ENCODE data around the gene IGSF22.
"Not testable (repeated sequence)": the region's sequence is repeated elsewhere in the genome, so short reads cannot be mapped to it uniquely, and the experiment has no call there.

IGSF22 gene

DNA sequence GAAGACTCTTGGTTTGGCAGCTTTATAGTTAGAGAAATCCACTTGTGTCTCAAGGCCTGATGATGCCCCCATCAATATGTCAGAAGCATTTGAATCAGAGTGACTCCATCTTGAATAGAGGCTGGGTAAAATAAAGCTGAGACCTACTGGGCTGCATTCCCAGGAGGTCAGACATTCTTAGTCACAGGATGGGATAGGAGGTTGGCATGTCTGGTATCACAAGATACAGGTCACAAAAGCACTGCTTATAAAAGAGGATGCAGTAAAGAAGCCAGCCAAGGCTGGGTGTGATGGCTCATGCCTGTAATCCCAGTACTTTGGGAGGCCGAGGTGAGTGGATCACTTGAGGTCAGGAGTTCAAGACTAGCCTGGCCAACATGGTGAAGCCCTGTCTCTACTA, 44.0 kb downstream of the IGSF22 start:
- DNase-seq = not testable (repeated sequence)

DNA sequence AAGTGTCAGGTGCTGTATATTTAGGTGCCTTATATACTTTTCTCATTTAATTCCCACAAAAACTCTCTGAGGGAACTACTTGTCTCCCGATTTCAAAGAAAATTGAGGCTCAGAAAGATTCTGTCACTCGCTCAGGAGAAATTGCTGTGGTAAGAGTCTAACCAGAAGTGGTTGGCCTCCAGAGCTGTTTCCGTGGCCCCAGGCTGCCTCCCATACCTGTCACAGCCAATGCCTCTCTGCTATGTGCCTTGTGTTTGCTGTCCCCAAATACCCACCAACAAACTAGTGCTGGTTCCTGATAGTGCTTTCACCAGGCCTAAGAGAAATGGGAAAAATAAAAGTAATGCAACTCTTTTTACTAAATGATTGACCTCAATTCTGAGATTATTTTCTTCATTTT, 48.4 kb downstream of the IGSF22 start:
- no peak for DNase-seq

DNA sequence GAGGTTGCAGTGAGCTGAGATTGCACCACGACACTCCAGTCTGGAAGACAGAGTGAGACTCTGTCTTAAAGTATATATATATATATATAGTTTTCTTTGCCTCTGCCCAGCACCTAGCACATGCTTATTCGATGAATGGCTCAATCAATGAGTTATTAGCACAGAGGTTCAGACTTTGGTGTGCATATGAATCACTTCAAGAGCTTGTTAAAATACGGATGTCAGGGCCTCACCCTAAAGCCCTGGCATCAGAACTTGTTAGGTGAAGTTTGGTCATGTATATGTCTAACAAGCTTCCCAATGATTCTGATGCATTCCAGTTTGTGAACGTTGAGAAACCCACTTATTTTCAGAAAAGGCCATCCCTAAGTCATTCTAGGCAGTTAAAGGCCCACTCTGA, 49.2 kb downstream of the IGSF22 start:
- DNase-seq = no peak

- DNase-seq = not testable (repeated sequence)
Observed at GRCh38 chr11:18672209-18672608, 53.8 kb downstream of the IGSF22 start.

GRCh38 chr11:18671246-18671645, 54.7 kb downstream of the IGSF22 start:
- DNase-seq = no peak

DNA sequence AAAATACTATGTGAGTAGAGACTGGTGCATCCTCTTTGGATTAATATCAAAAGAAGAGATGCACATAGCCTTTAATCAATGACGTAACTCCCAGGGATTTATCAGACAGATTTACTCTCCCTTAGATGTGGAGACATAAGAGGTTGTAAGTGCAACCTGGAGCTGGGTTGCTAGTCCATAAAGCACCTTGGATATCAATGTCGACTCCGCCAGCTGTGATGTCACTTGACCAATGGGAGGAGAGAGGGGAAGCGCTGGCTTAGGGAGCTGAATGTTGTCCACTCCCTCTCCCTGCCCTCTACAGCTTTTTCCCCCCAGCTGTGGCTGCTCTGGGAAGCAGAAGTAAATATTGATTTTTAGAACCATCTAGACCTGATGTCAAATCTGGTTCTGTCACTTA, 56.3 kb downstream of the IGSF22 start:
- no peak for DNase-seq

DNA sequence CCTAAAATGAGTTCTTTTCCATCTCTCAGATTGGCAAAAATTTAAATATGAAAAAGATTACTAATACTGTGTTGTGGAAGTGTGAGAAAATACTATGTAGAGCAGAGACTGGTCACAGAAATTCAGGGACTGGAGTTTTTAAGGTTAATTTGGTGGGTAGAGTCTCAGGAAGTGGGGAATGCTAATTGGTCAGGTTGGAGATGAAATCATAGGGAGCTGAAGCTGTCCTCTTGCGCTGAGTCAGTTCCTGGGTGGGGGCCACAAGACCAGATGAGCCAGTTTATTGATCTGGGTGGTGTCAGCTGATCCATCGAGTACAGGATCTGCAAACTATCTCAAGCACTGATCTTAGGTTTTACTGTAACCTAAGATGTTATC, 56.8 kb downstream of the IGSF22 start:
- peak; percentile 11 for DNase-seq

DNA sequence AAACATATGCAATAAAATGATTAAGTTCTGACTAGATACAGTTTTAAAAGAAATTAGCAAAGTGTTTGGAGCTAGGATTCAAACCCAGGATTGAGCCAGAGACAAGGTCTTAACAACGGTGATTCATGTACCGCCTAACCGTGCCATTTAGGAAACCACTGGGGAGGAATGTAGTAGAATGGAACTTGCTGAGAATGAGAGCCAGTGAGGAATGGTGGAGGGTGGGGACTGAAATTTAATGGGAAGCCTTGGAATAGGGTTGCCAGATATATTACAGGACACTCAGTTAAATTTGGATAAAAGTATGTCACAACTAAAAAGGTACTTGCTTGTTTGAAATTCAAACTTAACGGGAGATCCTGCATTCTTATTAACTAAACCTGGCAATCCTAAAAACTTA, 57.9 kb downstream of the IGSF22 start:
- no peak for DNase-seq

DNA sequence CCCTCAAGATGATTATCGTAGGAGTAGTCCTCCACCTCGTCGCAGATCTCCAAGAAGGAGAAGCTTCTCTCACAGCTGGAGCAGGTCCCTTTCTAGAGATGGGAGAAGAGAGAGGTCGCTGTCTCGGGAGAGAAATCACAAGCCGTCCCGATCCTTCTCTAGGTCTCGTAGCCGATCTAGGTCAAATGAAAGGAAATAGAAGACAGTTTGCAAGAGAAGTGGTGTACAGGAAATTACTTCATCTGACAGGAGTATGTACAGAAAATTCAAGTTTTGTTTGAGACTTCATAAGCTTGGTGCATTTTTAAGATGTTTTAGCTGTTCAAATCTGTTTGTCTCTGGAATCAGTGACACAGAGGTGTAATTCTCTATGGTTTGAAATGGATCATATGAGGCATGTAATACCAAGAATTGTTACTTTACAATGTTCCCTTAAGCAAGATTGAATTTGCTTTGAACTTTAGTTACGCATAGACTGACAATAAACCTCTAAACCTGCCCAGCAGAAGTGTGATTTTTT, 60.6 kb downstream of the IGSF22 start:
- not testable (repeated sequence) for DNase-seq

DNA sequence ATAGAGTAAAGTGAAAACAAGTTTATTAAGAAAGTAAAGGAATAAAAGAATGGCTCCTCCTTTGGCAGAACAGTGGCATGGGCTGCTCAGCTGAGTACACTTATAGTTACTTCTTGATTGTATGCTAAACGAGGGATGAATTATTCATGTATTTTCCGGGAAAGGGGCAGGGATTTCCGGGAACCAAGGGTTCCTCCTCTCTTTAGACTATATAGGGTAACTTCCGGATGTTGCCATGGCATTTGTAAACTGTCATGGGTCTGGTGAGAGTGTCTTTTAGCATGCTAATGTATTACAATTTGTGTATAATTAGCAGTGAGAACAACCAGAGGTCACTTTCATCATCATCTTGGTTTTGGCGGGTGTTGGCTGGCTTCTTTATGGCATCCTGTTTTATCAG, 68.3 kb downstream of the IGSF22 start:
- DNase-seq = peak in 1 of 2 donors; percentile 23
